ENCODE results near the gene GP1BA.

GP1BA gene

DNA sequence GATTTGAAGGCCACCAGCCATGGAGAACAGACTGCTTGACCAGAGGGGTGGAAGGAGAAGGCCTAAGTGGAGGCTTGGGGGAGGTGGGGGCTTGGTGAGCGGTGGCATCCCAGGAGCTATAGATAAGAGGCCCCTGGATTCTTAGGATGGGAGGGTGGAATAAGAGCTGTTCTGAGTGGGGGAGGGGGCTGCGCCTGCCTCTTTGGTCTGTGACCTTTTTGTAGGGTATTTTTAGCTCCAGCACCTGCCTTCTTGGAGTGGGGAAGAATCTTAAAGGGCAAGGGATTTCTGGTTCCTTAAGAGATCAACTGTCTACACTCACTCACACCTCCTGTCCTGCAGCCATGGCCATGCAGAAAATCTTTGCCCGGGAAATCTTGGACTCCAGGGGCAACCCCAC, 19.4 kb downstream of the GP1BA start:
- DNase-seq, result peak; percentile 70

DNA sequence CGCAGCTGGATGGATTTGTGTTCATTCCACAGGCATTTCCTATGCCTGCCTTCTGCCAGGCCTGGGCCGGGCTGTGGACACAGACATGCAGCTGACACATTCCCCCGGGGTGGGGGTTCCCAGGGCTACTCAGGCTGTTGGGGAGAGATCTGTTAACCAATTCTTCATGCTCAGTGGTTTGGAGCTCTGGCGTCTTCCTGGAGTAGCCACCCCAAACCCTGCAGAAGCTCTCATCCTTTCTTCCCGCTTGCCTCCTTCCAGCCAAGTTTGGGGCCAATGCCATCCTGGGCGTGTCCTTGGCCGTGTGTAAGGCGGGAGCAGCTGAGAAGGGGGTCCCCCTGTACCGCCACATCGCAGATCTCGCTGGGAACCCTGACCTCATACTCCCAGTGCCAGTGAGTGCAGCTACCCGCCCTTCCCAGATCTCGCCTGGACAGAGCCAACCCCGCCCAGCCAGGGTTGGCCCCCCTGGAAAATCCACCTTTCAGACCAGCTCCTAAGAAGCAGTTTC, 21.4 kb downstream of the GP1BA start:
- DNase-seq, result no peak

DNA sequence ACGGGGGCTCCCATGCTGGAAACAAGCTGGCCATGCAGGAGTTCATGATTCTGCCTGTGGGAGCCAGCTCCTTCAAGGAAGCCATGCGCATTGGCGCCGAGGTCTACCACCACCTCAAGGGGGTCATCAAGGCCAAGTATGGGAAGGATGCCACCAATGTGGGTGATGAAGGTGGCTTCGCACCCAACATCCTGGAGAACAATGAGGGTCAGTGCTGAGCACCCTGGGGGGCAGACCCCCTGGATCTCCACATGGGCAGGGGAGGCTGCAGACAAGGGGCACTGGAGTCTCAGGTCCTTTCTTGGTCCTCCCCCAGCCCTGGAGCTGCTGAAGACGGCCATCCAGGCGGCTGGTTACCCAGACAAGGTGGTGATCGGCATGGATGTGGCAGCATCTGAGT, 23.0 kb downstream of the GP1BA start:
- no peak for DNase-seq

DNA sequence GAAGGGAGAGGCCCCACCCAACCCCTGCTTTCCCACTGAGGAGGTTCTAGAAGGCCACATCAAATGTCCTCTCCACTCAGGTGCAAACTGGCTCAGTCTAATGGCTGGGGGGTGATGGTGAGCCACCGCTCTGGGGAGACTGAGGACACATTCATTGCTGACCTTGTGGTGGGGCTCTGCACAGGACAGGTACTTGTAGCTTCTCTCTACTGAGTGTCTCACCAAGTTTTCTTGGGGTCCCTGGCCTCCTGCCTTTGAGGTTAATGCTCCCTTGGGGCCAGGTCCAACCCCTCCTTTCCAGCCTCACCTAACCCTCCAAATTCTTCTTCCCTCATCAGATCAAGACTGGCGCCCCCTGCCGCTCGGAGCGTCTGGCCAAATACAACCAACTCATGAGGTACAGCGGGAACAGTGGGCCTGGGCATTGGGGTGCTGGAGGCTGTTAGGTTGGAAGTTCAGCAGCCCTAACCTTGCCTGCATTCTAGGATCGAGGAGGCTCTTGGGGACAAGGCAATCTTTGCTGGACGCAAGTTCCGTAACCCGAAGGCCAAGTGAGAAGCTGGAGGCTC, 24.5 kb downstream of the GP1BA start:
- DNase-seq, result peak; percentile 27

DNA sequence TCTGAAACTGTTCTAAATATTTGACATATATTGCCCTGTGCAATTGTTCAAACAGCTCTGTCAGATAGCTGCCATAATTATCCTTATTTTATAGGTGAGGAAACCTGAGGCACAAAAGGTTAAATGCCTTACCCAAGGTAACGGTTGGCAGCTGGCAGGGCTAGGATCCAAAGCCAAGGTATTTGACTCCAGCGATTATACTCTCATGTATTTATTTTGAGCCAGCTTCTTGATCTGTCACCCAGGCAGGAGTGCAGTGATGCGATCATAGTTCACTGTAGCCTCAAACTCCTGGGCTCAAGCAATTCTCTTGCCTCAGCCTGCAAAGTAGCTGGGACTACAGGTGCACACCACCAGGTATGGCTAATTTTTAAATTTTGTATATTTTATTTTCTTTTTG, 26.0 kb downstream of the GP1BA start:
- DNase-seq, result no peak

DNA sequence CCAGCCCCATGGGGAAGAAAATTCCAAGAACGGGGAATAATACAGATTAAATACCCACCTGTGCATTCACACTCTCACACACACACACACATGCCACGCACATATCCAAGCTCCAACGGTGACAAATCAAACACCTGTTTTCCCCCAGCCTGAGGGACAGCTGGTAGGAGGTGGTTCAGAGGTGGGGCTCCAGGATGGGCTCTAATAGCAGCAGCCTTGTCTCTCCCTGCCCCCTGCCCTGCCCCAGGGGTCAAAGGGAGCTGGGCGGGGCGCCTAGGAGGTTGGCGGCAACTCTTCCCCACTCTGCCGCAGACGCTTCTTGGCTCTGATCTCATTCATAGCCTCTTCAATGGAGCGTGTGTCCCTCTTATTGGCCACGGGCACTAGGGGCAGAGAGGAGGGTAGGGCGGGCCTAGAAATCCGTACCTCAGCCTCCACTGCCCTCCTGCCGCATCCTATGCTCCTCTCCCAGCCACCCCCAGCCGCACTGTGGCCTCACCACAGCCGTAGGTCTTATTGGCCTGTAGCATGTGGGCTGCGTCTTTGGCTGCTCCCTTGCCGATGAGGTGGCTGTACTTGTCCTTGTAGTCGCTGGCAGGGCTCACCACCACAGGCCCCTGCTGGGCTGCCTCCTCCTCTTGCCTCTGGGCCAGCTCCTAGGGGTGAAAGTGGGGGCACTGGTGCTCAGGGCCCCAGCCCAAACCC, 27.3 kb downstream of the GP1BA start:
- DNase-seq, result peak; percentile 43

DNA sequence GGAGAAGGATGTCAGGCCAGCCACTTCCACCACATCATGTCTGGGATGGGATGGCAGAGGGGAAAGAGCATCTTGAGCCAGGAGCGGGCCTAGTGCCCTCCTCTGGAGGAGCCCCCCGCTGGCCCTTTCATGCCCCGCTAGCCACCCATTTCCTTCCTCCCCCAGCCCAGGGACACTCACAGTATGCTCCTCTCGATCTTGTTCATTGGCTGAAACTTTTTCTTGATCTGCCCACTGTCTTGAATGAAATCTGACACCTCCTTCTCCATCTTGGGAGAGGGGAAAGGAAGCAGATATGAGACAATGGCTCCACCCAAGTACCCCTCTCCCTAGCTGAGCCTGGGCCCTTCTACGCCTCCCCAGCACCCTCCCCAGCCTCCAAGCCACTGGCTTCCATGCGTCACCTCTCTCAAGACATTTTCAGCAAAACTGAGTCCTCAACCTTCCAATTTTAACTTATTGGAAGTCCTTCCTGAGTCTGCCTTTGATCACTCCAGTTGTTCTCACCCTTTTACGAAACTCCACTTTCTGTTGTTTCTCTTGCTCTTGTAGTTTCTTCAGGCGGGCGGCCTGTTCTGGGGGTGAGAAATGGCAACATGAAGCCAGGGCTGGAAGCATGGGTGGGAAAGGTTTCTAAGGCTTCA, 28.3 kb downstream of the GP1BA start:
- DNase-seq, result no peak

DNA sequence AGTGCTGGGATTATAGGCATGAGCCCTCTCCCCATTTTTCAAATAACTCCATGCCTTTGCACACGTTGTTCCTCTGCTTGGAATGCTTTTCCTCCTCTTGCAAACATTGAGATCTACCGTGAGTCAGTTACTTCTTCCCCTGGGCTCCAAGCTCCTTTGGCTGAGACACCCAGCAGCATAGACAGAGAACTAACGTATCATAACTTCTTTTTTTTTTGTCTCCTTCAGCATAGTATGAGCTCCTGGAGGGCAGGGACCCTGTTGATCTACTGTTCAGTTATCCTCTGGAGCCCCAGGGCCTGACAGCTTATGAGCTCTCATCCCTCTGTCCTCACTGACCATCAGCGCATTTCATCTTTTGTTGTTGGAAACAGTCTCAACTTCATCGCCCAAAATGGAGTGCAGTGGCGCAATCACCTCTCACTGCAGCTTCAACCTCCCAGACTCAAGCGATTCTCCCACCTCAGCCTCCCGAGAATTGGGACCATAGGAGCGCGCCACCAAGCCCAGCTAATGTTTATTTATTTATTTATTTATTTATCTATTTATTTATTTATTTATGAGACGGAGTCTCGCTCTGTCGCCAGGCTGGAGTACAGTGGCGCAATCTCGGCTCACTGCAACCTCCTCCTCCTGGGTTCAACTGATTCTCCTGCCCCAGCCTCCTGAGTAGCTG, 33.4 kb downstream of the GP1BA start:
- no peak for DNase-seq

DNA sequence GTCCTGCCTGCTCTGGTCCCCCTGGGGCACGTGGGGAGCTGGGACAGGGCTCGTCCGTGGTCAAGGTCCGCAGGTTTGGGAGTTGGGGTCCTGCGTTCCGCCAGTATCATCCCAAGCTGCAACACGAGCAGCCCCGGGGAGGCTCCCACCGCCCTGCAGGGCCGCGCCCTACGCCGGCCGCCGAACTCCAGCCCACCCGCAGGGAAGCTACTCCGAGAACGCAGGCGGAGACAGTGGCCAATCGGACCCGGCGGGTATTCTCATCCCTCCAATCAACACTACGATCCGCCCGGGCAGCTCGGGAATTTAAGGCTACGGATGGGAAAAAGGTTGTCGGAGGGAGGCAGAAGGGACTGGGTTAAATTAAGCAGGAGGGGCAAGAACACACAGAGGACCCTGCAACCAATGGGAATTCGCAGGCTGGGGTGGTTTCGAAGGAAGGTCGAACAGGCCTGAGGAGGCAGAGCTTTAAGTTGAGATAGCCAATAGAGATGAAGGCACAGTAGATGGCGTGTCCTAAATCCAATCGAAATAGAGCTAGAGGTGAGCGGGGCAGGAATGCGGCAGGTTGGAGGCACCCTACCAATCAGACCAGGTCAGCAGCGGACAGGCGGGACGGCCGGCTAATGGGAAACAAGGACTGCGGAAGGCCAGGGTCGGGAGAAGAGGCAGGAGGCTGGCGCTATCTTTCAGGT, 34.9 kb downstream of the GP1BA start:
- DNase-seq, result peak; percentile 100

DNA sequence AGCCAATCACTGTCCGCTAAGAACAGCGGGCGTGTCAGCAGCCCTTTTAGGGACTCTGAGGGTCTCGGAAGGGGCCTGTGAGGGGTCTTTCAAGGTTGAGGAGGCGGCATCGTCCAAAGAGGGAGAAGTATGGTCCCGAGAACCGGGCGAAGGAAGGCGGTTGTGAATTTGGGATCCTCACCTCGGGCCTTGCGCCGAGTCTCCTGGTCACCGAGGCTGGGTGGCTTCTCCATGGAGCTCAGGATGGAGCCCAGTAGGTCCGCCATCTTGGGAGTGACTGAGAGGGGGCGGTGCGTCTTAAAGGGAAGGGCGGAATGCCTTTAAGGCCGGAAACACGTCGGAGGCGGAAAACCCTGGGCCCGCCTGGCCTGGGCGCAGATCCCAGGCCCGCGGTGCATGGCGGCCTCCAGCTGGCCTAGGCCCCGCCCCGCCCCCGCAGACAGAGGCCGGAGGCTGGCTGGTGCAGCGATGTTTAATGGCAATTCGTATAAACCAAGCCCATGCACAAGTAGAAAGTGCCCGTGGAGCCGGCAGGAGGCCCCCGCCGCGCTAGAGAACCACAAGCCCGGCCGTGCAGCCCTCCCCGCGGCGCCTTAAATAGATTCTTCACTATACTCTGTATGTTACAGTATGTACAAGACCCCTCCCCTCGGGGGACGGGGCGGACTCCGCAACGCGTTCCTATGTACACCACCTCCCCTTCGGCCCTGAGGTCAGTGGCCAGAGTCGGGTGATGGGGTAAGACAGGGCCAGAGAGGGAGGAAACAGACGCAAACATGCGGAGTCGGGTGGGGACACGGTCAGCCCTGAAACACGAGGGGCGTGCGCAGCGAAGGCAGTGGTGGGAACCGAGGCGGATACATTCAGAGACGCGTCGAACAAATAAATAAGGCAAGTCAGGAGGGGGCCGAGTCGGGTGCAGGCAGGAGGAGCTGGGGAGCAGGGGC, 35.7 kb downstream of the GP1BA start, which contains the start of gene SPAG7:
Gene SPAG7, minus strand, starts transcription at position 279 of the 947 bp plus-strand sequence. Its CDS starts 13 bp downstream, at position 266.
- DNase-seq, result peak; percentile 99

DNA sequence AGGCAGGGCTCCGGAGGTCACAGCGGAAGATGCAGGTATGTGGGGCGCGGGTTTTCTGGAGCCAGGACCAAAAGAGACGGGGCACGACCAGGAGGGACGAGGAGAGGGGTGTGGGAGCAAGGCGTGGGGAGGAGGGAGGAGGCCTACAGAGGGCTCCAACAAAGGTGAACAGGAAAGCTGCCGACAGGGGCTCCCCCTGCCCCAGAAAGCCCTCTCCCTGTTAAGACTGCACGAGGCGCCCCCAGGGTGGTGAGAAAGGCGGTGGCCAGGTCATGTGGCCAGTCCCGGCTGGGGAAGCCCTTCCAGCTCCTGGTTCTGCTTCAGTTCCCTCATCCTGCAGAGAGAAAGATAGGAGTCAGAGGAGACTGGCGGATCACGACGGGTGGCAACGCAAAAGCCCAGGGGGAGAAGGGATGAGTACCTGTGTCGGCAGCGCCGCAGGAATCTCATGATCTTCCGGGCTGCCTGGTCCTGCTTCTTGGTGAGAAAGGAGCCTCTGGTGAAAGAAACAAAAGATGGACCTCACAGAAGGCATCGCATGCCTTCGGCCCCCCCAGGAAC, 36.5 kb downstream of the GP1BA start:
- DNase-seq, result peak; percentile 49

DNA sequence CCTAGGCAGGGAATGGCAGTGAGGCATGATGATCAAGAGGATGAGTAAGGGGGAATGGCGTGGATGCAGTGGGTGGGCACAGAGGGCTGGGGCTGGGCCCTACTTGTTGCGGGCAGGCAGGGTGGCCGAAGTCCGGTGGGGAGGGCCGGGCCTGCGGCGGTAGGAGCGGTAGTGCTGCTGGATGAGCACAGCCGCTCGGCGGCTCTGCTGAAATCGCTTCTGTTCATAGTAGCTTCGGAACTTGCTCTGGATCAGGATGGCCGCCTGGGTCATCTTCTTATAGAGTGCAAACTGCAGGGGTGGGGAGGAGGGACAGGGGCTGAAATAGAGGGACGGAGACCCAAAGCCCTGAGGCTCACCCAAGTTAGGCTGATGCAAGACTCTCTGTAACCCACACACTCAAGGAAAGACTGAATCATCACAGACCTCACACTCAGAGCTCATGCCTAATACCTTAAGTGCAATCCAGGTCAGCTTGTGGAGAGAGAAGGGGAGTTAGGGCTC, 37.0 kb downstream of the GP1BA start:
- peak; percentile 40 for DNase-seq

DNA sequence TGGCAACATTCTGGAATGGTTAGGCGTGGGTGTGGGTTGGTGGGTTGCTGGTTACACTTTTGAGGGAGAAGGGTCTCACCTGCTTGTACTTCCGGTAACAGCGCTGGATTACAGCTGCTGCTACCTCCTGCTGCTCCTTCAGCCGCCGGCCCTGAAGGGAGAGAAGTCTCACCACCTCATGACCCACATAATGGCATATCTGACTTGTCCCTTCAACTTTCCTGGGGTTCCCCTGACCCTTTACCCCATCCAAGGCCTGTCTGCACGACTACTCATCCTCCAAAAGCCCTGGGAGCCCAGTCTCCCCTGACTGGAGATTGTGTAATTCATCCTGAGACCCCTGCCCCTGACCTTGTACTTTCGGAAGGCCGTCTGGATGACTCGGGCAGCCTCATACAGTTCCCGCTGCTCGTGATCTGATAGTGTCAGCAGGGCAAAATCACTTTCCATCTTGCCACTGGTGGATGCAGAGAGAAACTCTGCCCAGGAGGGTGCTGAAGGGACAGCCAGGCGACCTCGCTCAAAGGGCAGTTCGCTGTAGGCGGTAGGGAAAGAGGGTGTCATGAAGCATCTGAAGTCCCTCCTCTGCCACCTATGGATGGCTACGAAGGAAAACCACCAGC, 37.6 kb downstream of the GP1BA start:
- DNase-seq, result no peak

DNA sequence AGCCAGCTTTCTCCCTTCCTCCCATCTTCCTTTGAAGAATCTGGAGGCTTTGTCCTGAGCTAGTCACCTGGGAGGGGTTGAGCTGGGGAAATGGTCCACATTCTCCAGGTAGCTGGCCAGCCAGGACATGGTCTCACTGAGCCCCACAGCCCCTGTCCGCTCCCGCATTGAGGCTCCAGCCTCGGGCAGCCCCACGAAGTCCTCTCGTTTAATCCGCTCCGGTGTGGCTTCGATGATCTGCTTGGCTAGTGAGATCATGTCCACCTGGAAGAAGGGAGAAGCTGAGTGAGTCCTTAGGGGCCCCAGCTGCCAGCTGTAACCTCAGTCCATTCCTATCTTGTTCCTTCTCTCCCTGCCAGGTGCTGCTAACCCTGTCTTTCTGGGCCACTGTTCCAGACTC, 38.2 kb downstream of the GP1BA start:
- DNase-seq, result no peak

DNA sequence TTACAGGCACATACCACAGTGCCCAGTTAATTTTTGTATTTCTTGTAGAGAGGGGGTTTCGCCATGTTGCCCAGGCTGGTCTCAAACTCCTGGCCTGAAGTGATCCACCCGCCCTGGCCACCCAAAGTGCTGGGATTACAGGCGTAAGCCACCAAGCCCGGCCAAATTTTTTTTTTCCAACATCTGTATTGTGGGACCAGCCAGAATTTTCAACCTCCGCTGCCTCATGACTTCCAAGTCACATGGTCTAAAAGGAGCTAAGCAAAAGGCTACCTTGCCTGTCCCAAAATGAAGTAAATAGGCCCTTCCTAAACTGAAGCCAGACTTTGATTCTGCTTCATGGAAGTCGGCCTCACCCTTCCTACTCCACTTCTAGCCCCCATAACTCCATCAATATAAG, 39.7 kb downstream of the GP1BA start:
- no peak for DNase-seq

DNA sequence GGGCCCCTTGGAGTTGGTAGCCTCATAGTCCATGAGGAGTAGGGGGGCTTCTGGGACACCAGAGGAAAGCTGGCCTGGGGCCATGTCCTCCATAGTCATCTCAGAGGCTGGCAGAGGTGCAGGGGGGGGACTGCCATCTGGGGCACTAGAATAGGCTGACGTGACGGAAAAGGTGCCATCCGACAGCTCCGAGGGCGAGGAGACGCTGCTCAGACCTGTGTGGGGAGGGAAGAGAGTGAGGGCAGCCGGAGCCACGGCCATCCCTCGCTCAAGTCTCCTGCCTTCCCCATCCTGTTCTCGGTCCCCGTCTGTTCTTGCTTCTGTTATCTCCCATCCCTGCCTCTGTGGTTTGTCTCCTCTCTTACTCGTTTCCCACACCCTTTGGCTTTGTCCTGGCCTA, 40.2 kb downstream of the GP1BA start:
- no peak for DNase-seq

DNA sequence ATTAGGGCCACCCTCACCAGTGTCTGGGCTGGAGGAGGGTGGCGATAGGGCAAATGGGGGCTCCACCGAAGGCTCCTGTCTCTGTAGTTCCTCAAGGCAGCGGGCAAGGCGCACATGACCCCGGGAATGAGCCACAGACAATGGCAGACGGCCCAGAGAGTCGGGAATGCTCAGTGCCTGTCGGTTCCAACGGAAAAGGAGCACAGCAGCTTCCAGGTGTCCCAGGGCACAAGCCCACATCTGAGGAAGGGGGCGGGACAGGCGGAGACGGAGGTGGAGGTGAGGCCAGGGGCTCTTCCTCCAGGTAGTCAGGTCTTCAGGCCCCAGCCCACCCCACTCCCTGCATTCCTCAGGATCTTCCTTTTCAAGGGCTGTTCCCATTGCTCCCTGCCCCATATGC, 40.7 kb downstream of the GP1BA start:
- no peak for DNase-seq

DNA sequence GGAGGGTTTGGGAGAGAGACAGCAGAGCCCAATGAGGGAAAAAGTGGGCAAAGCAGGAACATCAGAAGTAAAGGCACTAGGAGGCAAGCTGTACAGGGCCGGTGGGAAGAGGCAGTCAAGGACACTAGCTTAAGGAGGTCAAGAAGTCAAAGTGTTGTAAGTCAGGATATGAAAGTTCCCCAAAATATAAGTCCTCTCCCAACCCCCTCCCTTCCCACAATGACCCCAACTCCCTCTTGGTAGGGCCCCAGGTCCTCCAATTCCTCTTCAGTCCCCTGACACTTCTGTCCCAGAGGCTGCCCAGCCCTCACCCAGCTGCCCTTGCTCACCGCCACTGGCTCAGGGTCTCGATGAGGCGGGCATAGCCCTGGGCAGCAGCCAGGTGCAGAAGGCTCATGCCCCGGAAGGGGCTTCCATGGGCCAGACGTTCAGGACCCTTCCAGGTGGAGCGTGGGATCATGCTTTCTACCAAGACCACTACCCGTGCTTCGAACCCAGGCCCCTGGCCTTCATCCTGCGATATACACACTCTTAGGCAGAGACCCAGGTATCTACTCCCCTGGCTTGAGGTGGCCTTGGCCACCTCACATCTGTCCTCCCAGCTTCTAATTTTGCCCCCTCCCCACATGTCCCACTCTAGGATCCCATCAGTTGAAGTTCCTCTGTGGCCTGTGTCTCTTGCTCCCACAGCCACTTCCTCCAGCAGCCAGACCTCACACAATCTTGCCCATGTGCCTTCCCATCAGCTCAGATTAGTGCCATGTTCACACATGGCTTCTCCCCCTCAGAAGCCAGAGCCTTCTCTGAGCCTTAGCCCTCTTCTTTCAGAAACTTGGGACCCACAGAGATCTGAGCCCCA, 41.4 kb downstream of the GP1BA start:
- DNase-seq, result no peak

DNA sequence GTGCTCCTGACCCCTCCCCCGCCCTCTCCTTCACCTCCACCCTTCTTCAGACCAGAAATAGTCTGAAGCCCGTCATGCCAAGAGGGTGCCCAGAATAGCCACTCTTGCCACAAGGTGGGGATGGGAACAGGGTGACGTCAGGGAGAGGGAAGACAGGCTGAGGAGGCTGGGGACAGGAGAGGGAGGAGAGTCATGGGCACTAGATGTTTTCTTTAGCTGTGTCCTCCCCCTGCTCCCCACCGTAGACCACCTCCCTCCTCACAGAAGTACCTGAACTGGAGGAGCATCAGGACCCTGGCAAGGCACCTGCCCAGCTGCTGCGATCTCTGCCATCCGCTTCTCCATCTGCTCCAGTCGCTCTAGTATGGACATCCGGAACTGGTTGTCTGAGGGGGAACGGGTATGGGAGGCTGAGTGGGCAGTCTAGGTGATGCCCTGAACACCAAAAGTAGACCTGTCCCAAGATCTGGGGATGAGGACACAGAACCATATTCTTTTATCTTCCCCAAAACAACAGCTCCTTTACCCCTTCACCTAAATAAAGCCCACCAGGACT, 42.1 kb downstream of the GP1BA start:
- no peak for DNase-seq
